SK-N-MC (cell line): ENCODE results near the gene PAX7.

Experiments used
- DNase-seq: peaks from one replicate; pipeline ENCODE4 v3.0.0-alpha.2; 2011; ENCODE audit warnings: low read depth, low spot score
- H3K27ac ChIP-seq: fragments of 200-600 bp; sonication (generic); 2 replicates; pipeline ENCODE4 v1.5.1; 2016; ENCODE audit warnings: mixed run types
- H3K36me3 ChIP-seq: fragments of 200-600 bp; sonication (generic); 2 replicates; pipeline ENCODE4 v1.6.1; 2017; ENCODE audit warnings: antibody characterized with exemption, low read length, mixed read lengths; ENCODE audit not compliant: insufficient read depth
- H3K4me3 ChIP-seq: fragments of 200-600 bp; sonication (generic); 2 replicates; pipeline ENCODE4 v1.5.1; 2016
- H3K9ac ChIP-seq: fragments of 200-600 bp; sonication (generic); 2 replicates; pipeline ENCODE4 v1.8.0; 2017; ENCODE audit warnings: mixed run types, mixed read lengths; ENCODE audit not compliant: insufficient read length
- H3K9me3 ChIP-seq: fragments of 200-600 bp; sonication (generic); 2 replicates; pipeline ENCODE4 v1.6.1; 2017; ENCODE audit warnings: low read depth, mild to moderate bottlenecking, antibody characterized with exemption, low read length, moderate library complexity, mixed read lengths
- EZH2 ChIP-seq: fragments of 200-600 bp; sonication (generic); IDR thresholded peaks from one replicate; pipeline ENCODE4 v1.6.1; 2017; ENCODE audit warnings: antibody characterized with exemption
- FOXP2 ChIP-seq: optimal IDR thresholded peaks from 2 replicates; pipeline ENCODE3; 2011; ENCODE audit warnings: mild to moderate bottlenecking, moderate library complexity; ENCODE audit not compliant: insufficient read depth; ENCODE audit errors: extremely low read length, control extremely low read depth
- POLR2AphosphoS5 ChIP-seq: IDR thresholded peaks from 2 replicates; pipeline ENCODE4 v1.6.1; 2012; ENCODE audit warnings: mild to moderate bottlenecking, low read depth, low read length, borderline replicate concordance

Gene PAX7

GRCh38 chr1:18647681-18648214 is 17.1 kb downstream of the PAX7 start:
- Histone ChIP-seq H3K9ac (no peak overlapping the region), H3K4me3 (no peak overlapping the region), H3K36me3 (peaks cover 29% of the 10 kb centered on the region; the same call in 1 of the 2 replicates), H3K9me3 (no peaks in the 10 kb centered on the region), H3K27ac (no peak overlapping the region)
- no peak for DNase-seq
- TF ChIP-seq POLR2AphosphoS5, result no peak
- TF ChIP-seq FOXP2, result no peak
- no peak for TF ChIP-seq EZH2

DNA sequence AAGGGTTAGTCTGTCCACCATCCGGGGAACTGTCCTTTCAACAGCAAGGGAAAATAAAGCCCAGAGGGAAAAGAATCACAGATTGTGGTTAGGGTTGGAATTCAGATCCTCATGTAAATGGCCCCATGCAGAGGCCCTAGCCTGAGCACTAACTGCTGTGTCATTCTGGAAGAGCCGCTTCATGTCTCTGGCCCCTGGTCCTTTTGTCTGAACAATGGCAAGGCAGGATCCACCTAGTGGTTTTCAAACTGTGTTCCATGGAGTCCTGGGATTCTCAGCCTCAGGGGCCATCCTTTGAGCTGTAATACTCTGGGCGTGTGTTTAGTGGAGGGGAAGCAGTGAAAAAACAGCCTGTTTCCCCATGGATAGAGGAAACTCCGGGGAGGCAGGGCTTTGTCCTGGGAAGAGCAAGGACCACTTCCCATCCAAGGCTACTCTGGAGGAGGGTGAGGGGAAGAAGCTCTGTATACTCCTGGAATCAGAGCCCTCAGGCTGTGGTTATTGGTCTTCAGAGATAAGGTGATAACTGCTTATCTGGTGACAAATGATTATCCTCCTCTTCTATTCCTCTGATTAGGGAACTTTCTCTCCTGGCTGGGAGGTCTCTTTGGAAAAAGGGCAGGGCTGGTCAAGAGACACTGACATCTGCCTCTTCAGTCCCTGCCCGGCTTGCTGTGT is 19.2 kb downstream of the PAX7 start:
- Histone ChIP-seq H3K27ac (peak overlapping the region; percentile 7), H3K36me3 (peaks cover 19% of the 10 kb centered on the region; the same call in 1 of the 2 replicates), H3K9me3 (no peaks in the 10 kb centered on the region), H3K9ac (no peak overlapping the region), H3K4me3 (peak overlapping the region; percentile 31)
- TF ChIP-seq POLR2AphosphoS5 (no peak), FOXP2 (no peak), EZH2 (no peak)
- no peak for DNase-seq

GRCh38 chr1:18651713-18652112 is 21.1 kb downstream of the PAX7 start:
- Histone ChIP-seq H3K4me3 (no peak overlapping the region), H3K27ac (no peak overlapping the region), H3K36me3 (peaks cover 18% of the 10 kb centered on the region; the same call in 1 of the 2 replicates), H3K9me3 (no peaks in the 10 kb centered on the region), H3K9ac (no peak overlapping the region)
- DNase-seq, result no peak
- TF ChIP-seq EZH2 (no peak), FOXP2 (no peak), POLR2AphosphoS5 (no peak)

GRCh38 chr1:18652791-18653190 is 22.1 kb downstream of the PAX7 start:
- no peak overlapping the region for H3K4me3 ChIP-seq
- no peak overlapping the region for H3K27ac ChIP-seq
- H3K9ac ChIP-seq, result no peak overlapping the region
- no peaks in the 10 kb centered on the region for H3K9me3 ChIP-seq
- peaks cover 18% of the 10 kb centered on the region; the same call in 1 of the 2 replicates for H3K36me3 ChIP-seq
- TF ChIP-seq FOXP2 (no peak), POLR2AphosphoS5 (no peak), EZH2 (no peak)
- DNase-seq, result no peak

DNA sequence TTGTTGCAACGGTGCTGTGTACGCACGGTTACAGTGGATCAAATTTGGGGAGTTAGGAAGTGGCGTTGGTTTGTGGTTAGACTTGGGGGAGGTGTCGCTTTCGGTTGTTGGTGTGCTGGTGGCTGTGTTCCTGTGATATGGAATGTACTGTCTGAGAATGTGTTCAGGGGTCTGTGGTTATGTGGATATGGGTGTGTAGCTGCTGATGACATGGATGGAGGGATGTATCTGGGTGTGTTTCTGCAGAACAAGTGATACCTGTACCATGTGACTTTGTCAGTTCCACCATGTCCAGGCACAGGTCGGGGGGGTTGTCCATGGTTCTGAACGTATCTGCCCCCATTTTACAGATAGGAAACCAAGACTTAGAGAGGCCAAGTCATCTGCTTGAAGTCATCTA is 22.7 kb downstream of the PAX7 start:
- no peak for DNase-seq
- H3K9ac ChIP-seq, result no peak overlapping the region
- no peak for TF ChIP-seq EZH2
- TF ChIP-seq FOXP2, result no peak
- TF ChIP-seq POLR2AphosphoS5, result no peak
- H3K27ac ChIP-seq, result no peak overlapping the region
- H3K4me3 ChIP-seq, result no peak overlapping the region
- H3K9me3 ChIP-seq, result no peaks in the 10 kb centered on the region
- H3K36me3 ChIP-seq, result peaks cover 20% of the 10 kb centered on the region; the same call in 1 of the 2 replicates

GRCh38 chr1:18653916-18654315 is 23.3 kb downstream of the PAX7 start:
- DNase-seq, result no peak
- Histone ChIP-seq H3K9ac (no peak overlapping the region), H3K36me3 (peaks cover 22% of the 10 kb centered on the region; the same call in 1 of the 2 replicates), H3K9me3 (no peaks in the 10 kb centered on the region), H3K4me3 (no peak overlapping the region), H3K27ac (no peak overlapping the region)
- TF ChIP-seq POLR2AphosphoS5 (no peak), EZH2 (no peak), FOXP2 (no peak)

- TF ChIP-seq FOXP2 (no peak), EZH2 (no peak), POLR2AphosphoS5 (no peak)
- DNase-seq, result no peak
Measured at GRCh38 chr1:18654599-18654998, 24.0 kb downstream of the PAX7 start.

GRCh38 chr1:18657506-18658201 is 27.0 kb downstream of the PAX7 start:
- no peak overlapping the region for H3K4me3 ChIP-seq
- H3K9ac ChIP-seq, result no peak overlapping the region
- H3K9me3 ChIP-seq, result no peaks in the 10 kb centered on the region
- TF ChIP-seq FOXP2, result no peak
- TF ChIP-seq EZH2, result no peak
- TF ChIP-seq POLR2AphosphoS5, result no peak
- peak overlapping the region; percentile 55; the same call in 1 of the 2 replicates for H3K27ac ChIP-seq
- no peak for DNase-seq
- peaks cover 12% of the 10 kb centered on the region for H3K36me3 ChIP-seq

More at GRCh38 chr1:18654599-18654998, 24.0 kb downstream of the PAX7 start:
- no peak overlapping the region for H3K9ac ChIP-seq
- H3K4me3 ChIP-seq, result no peak overlapping the region
- no peak overlapping the region for H3K27ac ChIP-seq
- H3K9me3 ChIP-seq, result no peaks in the 10 kb centered on the region
- H3K36me3 ChIP-seq, result peaks cover 22% of the 10 kb centered on the region; the same call in 1 of the 2 replicates
